ENCODE data around the gene DOCK3. TPM values are rescaled to one million over a fixed set of nuclear protein-coding genes. Genes with fewer than 3 reads are reported as not detected.
"Not testable (repeated sequence)": the region's sequence is repeated elsewhere in the genome, so short reads cannot be mapped to it uniquely, and the experiment has no call there.

The DOCK3 gene
- total RNA-seq, 1 donor from 2014 or later, result 39.9 TPM

DNA sequence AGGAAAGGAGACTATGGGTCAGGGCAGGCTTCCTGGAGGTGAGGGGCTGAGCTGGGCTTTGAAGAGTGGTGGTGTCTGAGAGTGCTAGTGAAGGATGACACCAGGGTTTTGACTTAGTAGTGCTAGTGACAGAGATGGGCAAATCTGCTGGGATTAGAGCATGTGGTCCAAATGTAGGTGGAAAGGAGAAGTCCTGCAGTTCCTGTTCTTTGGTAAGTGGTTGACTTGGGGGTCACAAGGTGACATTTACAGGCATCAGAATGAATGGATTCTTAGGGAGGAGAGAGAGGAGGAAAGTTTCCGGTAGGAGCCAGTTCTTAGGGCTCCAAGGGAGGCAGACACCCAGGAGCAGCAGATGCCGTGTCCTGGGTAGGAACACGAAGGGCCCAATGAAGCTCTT, 796 bp upstream of the DOCK3 start:
- FAIRE-seq, result no peak
- no peak for DNase-seq (ENCODE audit: low spot score in 2 of 2)

DNA sequence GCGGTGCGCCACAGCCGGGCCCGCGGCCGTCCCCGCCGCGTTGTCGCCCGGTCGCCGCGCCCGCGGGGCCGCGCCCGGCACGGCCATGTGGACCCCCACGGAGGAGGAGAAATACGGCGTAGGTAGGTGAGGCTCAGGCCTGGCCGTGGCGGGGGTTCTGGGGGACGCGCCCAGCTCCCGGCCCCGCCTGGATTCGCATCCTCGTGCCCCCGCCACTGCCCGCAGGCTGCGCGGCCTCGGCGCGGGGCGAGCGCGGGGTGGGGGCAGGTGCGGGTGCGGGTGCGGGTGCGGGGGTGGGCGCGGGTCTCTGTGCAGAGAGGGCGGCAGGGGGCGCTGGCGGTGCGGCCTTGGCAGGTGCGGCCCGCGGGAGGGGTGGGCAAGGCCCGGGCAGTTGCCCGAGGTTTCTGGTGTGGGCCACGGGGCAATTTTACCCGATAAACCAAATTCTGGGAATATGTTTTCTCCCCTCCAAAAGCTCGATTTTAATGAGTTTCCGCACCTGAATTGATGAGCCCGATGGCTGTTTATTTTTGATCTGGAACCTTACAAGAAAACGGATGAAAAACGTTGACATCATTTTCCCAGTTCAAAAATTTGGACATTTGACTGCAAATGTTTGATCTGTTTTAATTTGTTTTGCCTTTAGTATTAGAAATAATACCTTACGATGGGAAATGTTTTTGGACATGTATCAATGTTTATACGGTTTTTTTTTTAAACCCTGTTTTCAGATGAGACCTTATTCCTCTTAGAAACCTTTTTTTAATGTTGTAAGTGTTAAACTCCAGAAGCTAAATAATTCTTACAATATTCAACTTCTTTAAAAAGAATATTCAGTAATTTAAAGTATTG, 678 bp downstream of the DOCK3 start:
- DNase-seq (ENCODE audit: low spot score in 2 of 2), result peak; percentile 74 to 84
- peak; percentile 13 for FAIRE-seq

DNA sequence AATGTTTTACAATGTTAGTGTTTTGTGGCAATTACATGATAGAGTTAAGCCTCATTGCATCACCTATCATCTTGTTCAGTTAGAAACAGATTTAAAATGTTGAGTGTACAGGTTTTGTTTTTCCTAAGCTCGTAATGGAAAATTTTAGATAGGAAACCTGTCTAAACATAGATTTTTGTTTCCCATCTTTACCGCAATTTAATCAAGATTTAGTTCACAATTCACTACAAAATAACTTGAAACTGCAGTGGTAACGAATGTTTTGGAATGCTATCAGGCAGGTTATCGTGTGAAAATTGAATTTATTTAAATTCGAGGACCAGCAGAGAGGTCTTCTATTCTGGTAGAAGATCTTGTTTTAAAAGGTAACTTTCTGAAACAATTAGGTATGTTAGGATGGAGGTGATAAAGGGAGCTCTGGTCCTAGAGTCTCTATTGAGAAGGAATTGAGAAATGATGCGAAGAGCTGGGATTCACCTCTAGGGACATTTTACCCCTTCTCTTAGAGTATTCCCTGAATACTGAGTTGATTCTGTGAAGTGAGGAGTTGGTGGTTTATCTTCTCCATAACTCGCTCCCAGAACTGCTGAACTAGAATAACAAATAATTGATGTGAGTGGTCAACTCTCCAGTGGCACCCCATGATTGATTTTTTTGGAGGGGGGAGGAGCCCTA, 1.4 kb downstream of the DOCK3 start:
- no peak for DNase-seq (ENCODE audit: low spot score in 2 of 2)
- FAIRE-seq, result no peak

DNA sequence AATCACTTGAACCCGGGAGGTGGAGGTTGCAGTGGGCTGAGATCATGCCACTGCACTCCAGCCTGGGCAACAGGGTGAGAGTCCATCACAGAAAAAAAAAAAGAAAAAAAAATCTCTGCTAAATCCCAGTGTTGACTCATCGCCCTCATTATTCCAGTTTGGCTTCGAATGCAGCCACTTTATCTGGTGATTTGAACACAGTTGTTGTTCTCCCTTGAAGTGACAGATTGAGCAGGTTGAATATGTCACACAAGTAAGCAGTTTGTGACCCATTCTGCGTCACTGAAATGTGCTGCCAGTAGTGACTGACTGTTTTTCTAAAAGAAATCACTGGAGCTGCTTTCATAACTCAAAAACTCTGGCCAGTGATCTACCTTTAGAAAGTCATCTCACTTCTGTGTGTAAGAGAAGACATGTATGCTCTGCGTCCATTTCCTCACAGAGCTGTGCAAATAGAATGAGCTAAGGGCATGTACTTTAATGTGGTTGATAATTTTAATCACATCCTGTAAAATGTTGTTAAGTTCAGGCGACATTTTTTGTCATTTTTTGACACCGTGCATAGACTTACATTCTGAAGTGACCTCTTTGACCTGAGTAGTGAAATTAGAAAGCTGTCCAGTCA, 12.5 kb downstream of the DOCK3 start:
- no peak for FAIRE-seq
- no peak for DNase-seq (ENCODE audit: low spot score in 2 of 2)

DNA sequence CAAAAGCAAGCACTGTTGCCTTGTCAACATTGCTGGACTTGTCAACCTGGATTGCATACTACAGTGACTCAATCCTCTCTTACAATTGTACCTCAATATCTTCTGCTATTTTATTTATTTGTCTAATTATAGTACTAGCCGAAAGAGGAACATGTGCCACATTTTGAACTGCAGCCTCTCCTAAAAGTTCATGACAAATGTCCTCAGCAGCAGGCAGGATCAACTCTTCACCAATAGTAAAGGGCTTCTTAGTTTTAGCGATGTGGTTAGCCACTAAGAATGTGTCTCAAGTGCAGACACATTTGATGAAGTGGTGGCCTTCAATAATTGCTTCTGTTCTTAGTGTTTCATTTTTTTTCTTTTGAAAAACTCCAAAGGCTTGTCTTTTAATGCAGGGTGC, 13.2 kb downstream of the DOCK3 start:
- no peak for FAIRE-seq
- DNase-seq (ENCODE audit: low spot score in 2 of 2), result no peak

DNA sequence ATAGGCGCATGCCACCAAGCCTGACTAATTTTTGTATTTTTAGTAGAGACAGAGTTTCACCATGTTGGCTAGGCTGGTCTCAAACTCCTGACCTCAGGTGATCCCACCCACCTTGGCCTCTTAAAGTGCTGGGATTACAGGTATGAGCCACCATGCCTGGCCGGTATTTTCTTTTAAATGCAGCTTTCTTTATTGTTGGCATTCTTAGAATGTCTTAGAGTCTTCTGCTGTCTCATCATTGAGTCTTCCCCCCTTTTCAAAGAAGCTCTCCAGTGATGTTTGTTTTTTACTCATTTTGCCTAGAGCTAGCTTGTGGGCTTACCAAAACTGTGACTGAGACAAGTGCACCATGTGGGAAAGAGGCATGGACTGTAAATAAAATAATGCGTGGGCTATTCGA, 13.9 kb downstream of the DOCK3 start:
- not testable (repeated sequence) for FAIRE-seq; DNase-seq (ENCODE audit: low spot score in 2 of 2)

DNA sequence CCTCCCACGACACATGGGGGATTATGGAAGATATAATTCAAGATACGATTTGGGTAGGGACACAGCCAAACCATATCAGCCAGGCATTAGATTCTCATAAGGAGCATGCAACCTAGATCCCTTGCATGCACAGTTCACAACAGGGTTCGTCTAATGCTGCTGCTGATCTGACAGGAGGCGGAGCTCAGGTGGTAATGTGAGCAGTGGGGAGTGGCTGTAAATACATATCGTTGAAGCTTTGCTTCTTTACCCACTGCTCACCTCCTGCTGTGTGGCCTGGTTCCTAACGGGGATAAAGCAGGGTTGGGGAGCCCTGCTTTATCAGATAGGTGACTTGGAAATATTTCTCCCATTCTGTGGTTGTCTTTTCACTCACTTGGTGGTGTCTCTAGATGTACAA, 14.8 kb downstream of the DOCK3 start:
- FAIRE-seq (no peak), DNase-seq (ENCODE audit: low spot score in 2 of 2) (no peak)

DNA sequence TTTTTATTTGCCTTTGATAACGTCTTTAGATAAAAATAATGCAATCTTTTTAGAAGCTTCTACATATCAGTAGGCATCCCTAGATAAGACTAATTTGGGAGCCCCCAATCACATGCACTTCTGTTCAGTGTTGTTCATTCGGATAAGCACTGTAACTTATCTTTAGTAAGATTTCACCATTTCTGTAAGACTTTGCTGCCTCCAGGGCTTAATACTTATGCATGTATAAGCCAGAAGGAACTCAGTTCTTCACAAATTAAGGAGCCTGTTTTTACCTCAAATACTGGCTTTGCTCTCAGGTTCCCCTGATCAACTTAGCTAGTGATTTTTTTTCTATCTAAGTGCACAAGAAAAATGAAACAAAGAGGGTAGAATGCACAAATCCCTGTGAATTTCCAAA, 20.3 kb downstream of the DOCK3 start:
- FAIRE-seq (no peak), DNase-seq (ENCODE audit: low spot score in 2 of 2) (no peak)

DNA sequence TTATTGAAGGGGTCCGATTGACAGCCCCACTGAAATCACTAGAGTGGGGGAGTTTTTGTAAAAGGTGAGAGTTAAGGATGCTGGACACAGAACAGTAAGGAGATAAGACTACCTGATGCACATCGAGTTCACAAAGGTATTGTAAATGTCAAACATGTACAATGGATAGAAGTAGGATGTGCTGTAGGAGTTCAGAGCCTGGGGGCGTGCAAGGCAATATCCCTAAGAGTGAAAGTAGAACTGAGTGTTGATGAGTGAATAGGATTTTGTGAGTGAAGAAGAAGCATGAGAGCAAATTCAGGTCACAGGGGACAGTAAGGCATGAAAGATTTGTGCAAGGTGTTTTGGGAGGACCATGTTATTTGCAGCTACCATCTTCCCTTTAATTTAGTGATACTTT, 21.5 kb downstream of the DOCK3 start:
- FAIRE-seq (no peak), DNase-seq (ENCODE audit: low spot score in 2 of 2) (no peak)

DNA sequence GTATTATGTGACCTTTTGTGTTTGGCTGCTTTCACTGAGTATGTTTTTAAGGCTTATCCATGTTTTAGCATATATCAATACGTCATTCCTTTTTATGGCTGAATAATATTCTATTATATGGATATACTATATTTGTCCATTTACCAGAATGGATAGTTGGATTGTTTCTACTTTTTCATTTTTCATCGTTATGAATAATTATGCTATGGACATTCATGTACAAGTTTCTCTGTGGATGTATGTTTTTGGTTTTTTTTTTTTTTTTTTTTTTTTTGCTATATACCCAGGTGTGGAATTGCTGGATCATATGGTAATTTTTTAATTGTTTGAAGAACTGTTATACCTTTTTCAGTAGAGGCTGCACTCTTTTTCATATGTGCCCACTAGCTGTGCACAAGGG, 23.5 kb downstream of the DOCK3 start:
- FAIRE-seq, result no peak

DNA sequence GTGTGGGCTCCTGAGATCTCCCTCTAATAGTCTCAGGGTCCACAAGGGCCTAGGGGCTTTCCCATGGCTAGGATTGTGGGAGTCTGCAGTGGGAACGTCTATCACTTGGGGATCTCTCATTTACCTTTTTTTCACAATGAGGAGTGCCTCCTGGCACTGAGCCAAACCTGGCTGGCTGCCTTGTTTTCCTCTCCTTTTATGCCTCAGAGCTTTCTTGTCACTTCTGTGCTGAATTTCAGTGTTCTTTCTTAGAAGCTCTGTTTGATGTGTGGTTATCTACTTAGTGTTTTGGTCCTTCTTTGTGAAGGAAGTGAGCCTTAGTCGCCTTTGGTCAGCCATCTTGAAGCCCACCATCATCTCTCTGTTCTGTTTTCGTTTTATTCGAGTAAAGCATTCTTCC, 33.9 kb downstream of the DOCK3 start:
- FAIRE-seq, result no peak
- DNase-seq (ENCODE audit: low spot score in 2 of 2), result no peak

More for the DNA sequence above, 23.5 kb downstream of the DOCK3 start:
- DNase-seq (ENCODE audit: low spot score in 2 of 2), result no peak

DNA sequence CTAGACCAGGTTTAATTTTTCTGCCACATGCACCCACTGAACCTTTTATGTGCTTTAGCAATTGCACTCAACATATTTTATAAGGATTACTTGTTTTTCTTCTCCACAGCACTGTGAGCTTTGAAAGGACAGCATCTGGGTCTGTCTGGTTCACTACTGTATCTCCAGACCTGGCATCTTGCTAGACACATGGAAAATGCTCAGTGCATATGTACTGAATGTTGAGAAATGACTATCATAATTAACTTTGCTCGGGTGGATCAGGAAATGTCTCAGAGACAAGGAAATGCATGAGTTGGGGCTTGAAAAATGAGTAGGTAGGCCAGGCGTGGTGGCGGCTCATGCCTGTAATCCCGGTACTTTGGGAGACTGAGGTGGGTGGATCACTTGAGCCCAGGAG, 40.2 kb downstream of the DOCK3 start:
- FAIRE-seq (no peak), DNase-seq (ENCODE audit: low spot score in 2 of 2) (no peak)

DNA sequence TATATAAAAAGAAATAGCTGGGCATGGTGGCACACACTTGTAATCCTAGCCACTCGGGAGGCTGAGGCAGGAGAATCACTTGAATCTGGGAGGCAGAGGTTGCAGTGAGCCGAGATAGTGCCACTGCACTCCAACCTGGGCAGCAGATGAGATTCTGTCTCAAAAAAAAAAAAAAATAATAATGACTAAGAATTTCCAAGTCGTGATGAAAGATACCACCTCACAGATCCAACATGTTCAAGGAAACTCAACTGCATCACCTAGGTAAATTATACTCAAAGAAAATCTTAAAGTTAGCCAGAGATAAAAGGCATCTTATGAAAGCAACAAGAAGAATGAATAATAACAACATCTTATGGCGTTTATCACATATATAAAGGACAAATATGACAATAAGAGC, 50.1 kb downstream of the DOCK3 start:
- no peak for DNase-seq (ENCODE audit: low spot score in 2 of 2)
- FAIRE-seq, result no peak

DNA sequence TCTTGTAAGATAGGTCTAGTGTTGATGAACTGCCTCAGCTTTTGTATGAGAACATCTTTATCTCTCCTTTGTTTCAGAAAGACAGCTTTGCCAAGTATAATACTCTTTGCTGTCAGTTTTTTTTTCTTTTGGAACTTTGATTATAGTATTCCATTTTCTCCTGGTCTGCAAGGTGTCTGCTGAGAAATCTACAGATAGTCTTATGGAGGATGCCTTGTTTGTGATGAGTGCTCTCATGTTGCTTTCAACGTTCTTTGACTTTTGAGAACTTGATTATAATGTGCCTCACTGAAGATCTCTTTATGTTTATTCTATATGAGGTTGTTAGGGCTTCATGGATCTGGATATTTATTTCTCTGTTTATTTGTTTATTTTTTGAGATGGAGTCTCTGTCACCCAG, 60.3 kb downstream of the DOCK3 start:
- DNase-seq (ENCODE audit: low spot score in 2 of 2), result no peak

DNA sequence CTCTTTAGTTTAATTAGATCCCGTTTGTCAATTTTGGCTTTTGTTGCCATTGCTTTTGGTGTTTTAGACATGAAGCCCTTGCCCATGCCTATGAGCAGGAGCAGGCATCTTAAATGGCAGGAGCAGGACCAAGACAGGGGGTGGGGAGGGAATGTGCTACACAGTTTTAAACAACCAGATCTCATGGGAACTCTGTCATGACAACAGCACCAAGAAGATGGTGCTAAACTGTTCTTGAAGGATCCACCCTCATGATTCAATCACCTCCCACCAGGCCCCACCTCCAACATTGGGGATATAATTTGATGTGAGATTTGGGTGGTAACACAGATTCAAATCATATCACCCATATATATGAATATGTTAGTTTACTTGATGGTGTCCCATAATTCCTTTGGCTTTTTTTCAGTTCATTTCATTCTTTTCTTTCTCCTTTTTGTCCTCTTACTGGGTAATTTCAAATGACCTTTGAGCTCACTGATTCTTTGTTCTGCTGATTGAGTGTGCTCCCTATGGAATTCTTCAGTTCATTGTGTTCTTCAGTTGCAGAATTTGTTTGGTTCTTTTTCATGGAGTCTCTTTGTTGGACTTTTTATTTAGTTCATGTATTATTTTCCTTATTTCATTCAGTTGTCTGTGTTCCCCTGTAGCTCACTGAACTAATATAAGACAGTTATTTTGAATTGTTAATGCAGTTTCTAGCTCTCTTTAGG, 62.6 kb downstream of the DOCK3 start:
- FAIRE-seq (peak; percentile 8), DNase-seq (ENCODE audit: low spot score in 2 of 2) (no peak)

More for the DNA sequence above, 60.3 kb downstream of the DOCK3 start:
- FAIRE-seq, result no peak

DNA sequence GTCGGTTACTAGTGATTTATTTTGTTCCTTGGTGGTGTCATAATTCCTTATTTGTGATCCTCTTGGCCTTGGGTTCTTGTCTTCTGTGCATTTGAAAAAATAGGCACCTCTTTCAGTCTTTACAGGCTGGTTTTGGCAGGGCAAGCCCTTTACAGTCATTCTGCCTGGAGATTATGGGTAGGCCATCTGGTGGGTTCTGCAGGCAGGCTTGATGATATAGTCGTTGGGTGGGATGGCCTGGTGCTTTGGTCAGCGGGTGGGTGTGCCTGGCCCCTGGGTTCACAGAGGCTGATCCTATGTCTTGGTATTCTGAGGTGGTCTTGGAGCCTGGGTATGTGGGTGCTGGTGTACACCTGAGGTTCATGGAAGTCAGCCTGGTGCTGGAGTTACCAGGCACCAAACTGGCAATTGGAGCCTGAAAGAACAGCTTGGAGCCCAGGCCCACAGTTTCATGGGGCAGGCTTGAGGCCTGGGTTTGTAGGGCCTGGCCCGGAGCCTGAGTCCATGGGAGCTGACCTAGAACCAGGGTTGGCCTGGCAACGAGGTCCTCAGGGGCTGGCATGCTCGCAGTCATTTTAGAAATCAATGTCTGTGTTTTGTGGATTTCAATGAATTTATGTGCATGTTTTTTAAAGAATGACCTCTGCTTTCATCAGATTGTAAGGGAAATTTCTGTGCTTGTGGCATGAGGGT, 63.3 kb downstream of the DOCK3 start:
- no peak for DNase-seq (ENCODE audit: low spot score in 2 of 2)
- no peak for FAIRE-seq

DNA sequence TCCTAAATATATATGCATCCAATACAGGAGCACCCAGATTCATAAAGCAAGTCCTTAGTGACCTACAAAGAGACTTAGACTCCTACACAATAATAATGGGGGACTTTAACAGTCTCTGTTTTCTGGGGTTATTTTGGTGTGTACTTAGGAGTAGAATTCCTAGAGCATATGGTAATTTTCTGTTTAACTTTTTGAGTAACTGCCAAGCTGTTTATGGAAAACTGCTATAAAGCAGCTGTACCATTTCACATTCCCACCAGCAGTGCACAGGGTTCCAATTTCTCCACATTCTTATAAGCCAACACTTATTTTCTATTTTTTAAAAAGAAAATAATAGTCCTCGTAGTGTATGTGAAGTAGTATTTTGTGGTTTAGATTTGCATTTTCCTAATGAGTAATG, 68.9 kb downstream of the DOCK3 start:
- no peak for FAIRE-seq

DNA sequence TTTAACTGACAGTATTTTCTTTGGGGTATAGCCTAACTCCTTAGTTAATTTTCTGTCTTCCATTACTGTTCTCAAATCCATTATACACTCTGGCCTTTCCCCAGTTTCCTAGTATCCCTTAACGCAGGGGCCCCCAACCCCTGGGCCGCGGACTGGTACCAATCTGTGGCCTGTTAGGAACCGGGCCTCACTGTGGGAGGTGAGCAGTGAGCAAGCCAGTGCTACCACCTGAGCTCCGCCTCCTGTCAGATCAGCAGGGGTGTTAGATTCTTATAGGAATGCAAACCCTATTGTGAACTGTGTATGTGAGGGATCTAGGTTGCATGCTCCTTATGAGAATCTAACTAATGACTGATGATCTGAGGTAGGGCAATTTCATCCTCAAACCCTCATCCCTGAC, 75.1 kb downstream of the DOCK3 start:
- DNase-seq (ENCODE audit: low spot score in 2 of 2) (no peak), FAIRE-seq (no peak)

More for the DNA sequence above, 68.9 kb downstream of the DOCK3 start:
- DNase-seq (ENCODE audit: low spot score in 2 of 2), result no peak

DNA sequence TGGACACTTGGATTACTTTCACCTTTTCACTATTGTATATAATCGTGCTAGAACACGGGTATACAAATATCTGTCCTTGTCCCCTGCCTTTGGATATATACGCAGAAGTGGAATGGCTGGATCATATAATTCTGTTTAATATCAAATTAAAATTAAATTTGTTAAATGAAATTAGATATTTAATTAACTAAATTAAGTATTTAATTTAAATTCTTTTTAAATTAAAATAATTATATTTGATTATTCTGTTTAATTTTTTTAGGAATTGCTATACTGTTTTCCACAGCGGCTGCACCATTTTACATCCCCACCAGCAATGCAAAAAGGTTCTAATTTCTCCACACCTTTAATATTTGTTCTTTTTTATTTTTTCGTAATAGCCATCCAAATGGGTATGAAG, 84.3 kb downstream of the DOCK3 start:
- DNase-seq (ENCODE audit: low spot score in 2 of 2) (no peak), FAIRE-seq (peak; percentile 79)

DNA sequence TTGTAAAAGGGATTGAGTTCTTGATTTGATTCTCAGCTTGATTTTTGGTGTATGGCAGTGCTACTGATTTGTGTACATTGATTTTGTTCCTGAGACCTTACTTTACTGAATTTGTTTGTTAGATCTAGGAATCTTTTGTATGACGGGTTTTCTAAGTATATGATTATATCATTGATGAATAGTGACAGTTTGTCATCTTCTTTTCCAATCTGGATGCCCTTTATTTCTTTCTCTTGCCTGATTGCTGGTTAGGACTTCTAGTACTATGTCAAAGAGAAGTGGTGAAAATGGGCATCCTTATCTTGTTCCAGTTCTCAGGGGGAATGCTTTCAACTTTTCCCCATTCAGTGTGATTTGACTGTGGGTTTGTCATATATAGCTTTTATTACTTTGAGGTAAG, 103.0 kb downstream of the DOCK3 start:
- FAIRE-seq (no peak), DNase-seq (ENCODE audit: low spot score in 2 of 2) (no peak)

All from frontal cortex (tissue), 4 donors.